ENCODE measurements around the gene ADAMTS14. TPM values are rescaled to one million over a fixed set of nuclear protein-coding genes. Genes with fewer than 3 reads are reported as not detected.

ADAMTS14 gene
- polyA plus RNA-seq, 3 donors, result 0.69 to 0.79 (median 0.72) TPM

GRCh38 chr10:70726909-70727495 lies 54.7 kb downstream of the ADAMTS14 start:
- no peak for DNase-seq (ENCODE audit: low read depth in 3 of 3, low spot score in 2 of 3)

- no peak for DNase-seq (ENCODE audit: low read depth in 3 of 3, low spot score in 2 of 3)
Measured at GRCh38 chr10:70728328-70728727, 56.0 kb downstream of the ADAMTS14 start.

- peak in 1 of 3 donors; percentile 9 for DNase-seq (ENCODE audit: low read depth in 3 of 3, low spot score in 2 of 3)
Measured at GRCh38 chr10:70729763-70730357, 57.6 kb downstream of the ADAMTS14 start.

- DNase-seq (ENCODE audit: low read depth in 3 of 3, low spot score in 2 of 3), result no peak
Measured at GRCh38 chr10:70730955-70731354, 58.6 kb downstream of the ADAMTS14 start.

- DNase-seq (ENCODE audit: low read depth in 3 of 3, low spot score in 2 of 3), result no peak
Measured at GRCh38 chr10:70732569-70732968, 60.3 kb downstream of the ADAMTS14 start.

GRCh38 chr10:70733051-70733450 lies 60.7 kb downstream of the ADAMTS14 start:
- no peak for DNase-seq (ENCODE audit: low read depth in 3 of 3, low spot score in 2 of 3)

- no peak for DNase-seq (ENCODE audit: low read depth in 3 of 3, low spot score in 2 of 3)
Measured at GRCh38 chr10:70735161-70735560, 62.9 kb downstream of the ADAMTS14 start.

- no peak for DNase-seq (ENCODE audit: low read depth in 3 of 3, low spot score in 2 of 3)
Measured at GRCh38 chr10:70736525-70736924, 64.2 kb downstream of the ADAMTS14 start.

GRCh38 chr10:70737250-70737649 lies 64.9 kb downstream of the ADAMTS14 start:
- DNase-seq (ENCODE audit: low read depth in 3 of 3, low spot score in 2 of 3), result no peak

GRCh38 chr10:70738006-70738760 lies 65.9 kb downstream of the ADAMTS14 start:
- no peak for DNase-seq (ENCODE audit: low read depth in 3 of 3, low spot score in 2 of 3)

- DNase-seq (ENCODE audit: low read depth in 3 of 3, low spot score in 2 of 3), result no peak
Measured at GRCh38 chr10:70738761-70739121, 66.4 kb downstream of the ADAMTS14 start.

GRCh38 chr10:70740406-70741288 lies 68.3 kb downstream of the ADAMTS14 start:
- DNase-seq (ENCODE audit: low read depth in 3 of 3, low spot score in 2 of 3), result no peak

GRCh38 chr10:70742537-70743429 lies 70.5 kb downstream of the ADAMTS14 start:
- DNase-seq (ENCODE audit: low read depth in 3 of 3, low spot score in 2 of 3), result peak; percentile 41 to 58 (median 52)

GRCh38 chr10:70743430-70743788 lies 71.1 kb downstream of the ADAMTS14 start:
- DNase-seq (ENCODE audit: low read depth in 3 of 3, low spot score in 2 of 3), result no peak

GRCh38 chr10:70743879-70744278 lies 71.6 kb downstream of the ADAMTS14 start:
- DNase-seq (ENCODE audit: low read depth in 3 of 3, low spot score in 2 of 3), result no peak

- no peak for DNase-seq (ENCODE audit: low read depth in 3 of 3, low spot score in 2 of 3)
Measured at GRCh38 chr10:70744617-70745143, 72.4 kb downstream of the ADAMTS14 start.

- DNase-seq (ENCODE audit: low read depth in 3 of 3, low spot score in 2 of 3), result no peak
Measured at GRCh38 chr10:70745555-70745954, 73.2 kb downstream of the ADAMTS14 start.

- no peak for DNase-seq (ENCODE audit: low read depth in 3 of 3, low spot score in 2 of 3)
Measured at GRCh38 chr10:70747192-70747965, 75.1 kb downstream of the ADAMTS14 start.

- no peak for DNase-seq (ENCODE audit: low read depth in 3 of 3, low spot score in 2 of 3)
Measured at GRCh38 chr10:70748305-70748704, 76.0 kb downstream of the ADAMTS14 start.

All from right renal cortex interstitium (tissue), 3 donors.